ENCODE data around the gene ZNF580. TPM values are rescaled to one million over a fixed set of nuclear protein-coding genes. Genes with fewer than 3 reads are reported as not detected.

The ZNF580 gene
- total RNA-seq, 2 donors from 2014 or later, result 35.7 to 39.5 TPM

GRCh38 chr19:55681131-55682092, 40.6 kb downstream of the ZNF580 start:
- Mint-ChIP-seq H3K36me3 (peaks cover 11% of the 10 kb centered on the region), H3K9me3 (no peaks in the 10 kb centered on the region), H3K27me3 (no peaks in the 10 kb centered on the region), H3K4me1 (ENCODE audit: low read depth in 2 of 2) (peaks cover 33 to 38% of the 10 kb centered on the region in 2 donors), H3K27ac (no peak overlapping the region), H3K4me3 (no peak overlapping the region)
- no peak for ATAC-seq
- DNase-seq (ENCODE audit: low spot score), result no peak

GRCh38 chr19:55683449-55684261, 42.9 kb downstream of the ZNF580 start:
- no peaks in the 10 kb centered on the region for H3K9me3 Mint-ChIP-seq
- no peaks in the 10 kb centered on the region for H3K36me3 Mint-ChIP-seq
- peaks cover 16 to 22% of the 10 kb centered on the region in 2 donors for H3K4me1 Mint-ChIP-seq (ENCODE audit: low read depth in 2 of 2)
- DNase-seq (ENCODE audit: low spot score) (no peak), ATAC-seq (no peak)
- no peaks in the 10 kb centered on the region for H3K27me3 Mint-ChIP-seq
- no peak overlapping the region for H3K4me3 Mint-ChIP-seq
- H3K27ac Mint-ChIP-seq, result no peak overlapping the region

GRCh38 chr19:55684946-55685681, 44.3 kb downstream of the ZNF580 start:
- Mint-ChIP-seq H3K36me3 (no peaks in the 10 kb centered on the region), H3K27me3 (no peaks in the 10 kb centered on the region), H3K9me3 (no peaks in the 10 kb centered on the region), H3K4me1 (ENCODE audit: low read depth in 2 of 2) (peaks cover 5 to 10% of the 10 kb centered on the region in 2 donors), H3K4me3 (no peak overlapping the region), H3K27ac (no peak overlapping the region)
- no peak for DNase-seq (ENCODE audit: low spot score)
- ATAC-seq, result no peak

- ATAC-seq, result no peak
- no peaks in the 10 kb centered on the region for H3K9me3 Mint-ChIP-seq
- no peaks in the 10 kb centered on the region for H3K27me3 Mint-ChIP-seq
- no peak for DNase-seq (ENCODE audit: low spot score)
- H3K4me3 Mint-ChIP-seq, result no peak overlapping the region
- H3K36me3 Mint-ChIP-seq, result no peaks in the 10 kb centered on the region
- peaks cover 5 to 9% of the 10 kb centered on the region in 2 donors for H3K4me1 Mint-ChIP-seq (ENCODE audit: low read depth in 2 of 2)
- no peak overlapping the region for H3K27ac Mint-ChIP-seq
These were observed 45.0 kb downstream of the ZNF580 start for GRCh38 chr19:55685776-55686175.

GRCh38 chr19:55686311-55687050, 45.7 kb downstream of the ZNF580 start:
- H3K9me3 Mint-ChIP-seq, result no peaks in the 10 kb centered on the region
- H3K36me3 Mint-ChIP-seq, result no peaks in the 10 kb centered on the region
- no peak overlapping the region for H3K27ac Mint-ChIP-seq
- DNase-seq (ENCODE audit: low spot score) (no peak), ATAC-seq (peak in 1 of 2 donors; percentile 6)
- peaks cover 5 to 7% of the 10 kb centered on the region in 2 donors for H3K4me1 Mint-ChIP-seq (ENCODE audit: low read depth in 2 of 2)
- H3K4me3 Mint-ChIP-seq, result no peak overlapping the region
- H3K27me3 Mint-ChIP-seq, result no peaks in the 10 kb centered on the region

- no peak for DNase-seq (ENCODE audit: low spot score)
These were observed 46.7 kb downstream of the ZNF580 start for GRCh38 chr19:55687281-55688201.

GRCh38 chr19:55688422-55689218, 47.8 kb downstream of the ZNF580 start:
- Mint-ChIP-seq H3K4me3 (no peak overlapping the region), H3K4me1 (ENCODE audit: low read depth in 2 of 2) (peaks cover 3 to 7% of the 10 kb centered on the region in 2 donors), H3K9me3 (no peaks in the 10 kb centered on the region), H3K27ac (no peak overlapping the region), H3K36me3 (no peaks in the 10 kb centered on the region), H3K27me3 (no peaks in the 10 kb centered on the region)
- DNase-seq (ENCODE audit: low spot score) (peak; percentile 51), ATAC-seq (peak in 1 of 2 donors; percentile 8)

More at GRCh38 chr19:55687281-55688201, 46.7 kb downstream of the ZNF580 start:
- H3K4me1 Mint-ChIP-seq (ENCODE audit: low read depth in 2 of 2), result peaks cover 5 to 7% of the 10 kb centered on the region in 2 donors
- no peak overlapping the region for H3K4me3 Mint-ChIP-seq
- ATAC-seq, result no peak
- H3K27me3 Mint-ChIP-seq, result no peaks in the 10 kb centered on the region
- no peak overlapping the region for H3K27ac Mint-ChIP-seq
- H3K9me3 Mint-ChIP-seq, result no peaks in the 10 kb centered on the region
- H3K36me3 Mint-ChIP-seq, result no peaks in the 10 kb centered on the region

- ATAC-seq (no peak), DNase-seq (ENCODE audit: low spot score) (peak; percentile 58)
- H3K9me3 Mint-ChIP-seq, result no peaks in the 10 kb centered on the region
- H3K27me3 Mint-ChIP-seq, result no peaks in the 10 kb centered on the region
- H3K36me3 Mint-ChIP-seq, result no peaks in the 10 kb centered on the region
- no peak overlapping the region for H3K4me3 Mint-ChIP-seq
- H3K4me1 Mint-ChIP-seq (ENCODE audit: low read depth in 2 of 2), result peaks cover 0 to 7% of the 10 kb centered on the region in 2 donors
- H3K27ac Mint-ChIP-seq, result no peak overlapping the region
These were observed 48.8 kb downstream of the ZNF580 start for GRCh38 chr19:55689411-55690108.

GRCh38 chr19:55690109-55690768, 49.4 kb downstream of the ZNF580 start:
- H3K9me3 Mint-ChIP-seq, result no peaks in the 10 kb centered on the region
- no peak for ATAC-seq
- H3K27ac Mint-ChIP-seq, result no peak overlapping the region
- no peak overlapping the region for H3K4me3 Mint-ChIP-seq
- H3K4me1 Mint-ChIP-seq (ENCODE audit: low read depth in 2 of 2), result peaks cover 0 to 7% of the 10 kb centered on the region in 2 donors
- H3K27me3 Mint-ChIP-seq, result no peaks in the 10 kb centered on the region
- H3K36me3 Mint-ChIP-seq, result no peaks in the 10 kb centered on the region
- peak; percentile 42 for DNase-seq (ENCODE audit: low spot score)

- no peaks in the 10 kb centered on the region for H3K27me3 Mint-ChIP-seq
- H3K4me3 Mint-ChIP-seq, result no peak overlapping the region
- H3K4me1 Mint-ChIP-seq (ENCODE audit: low read depth in 2 of 2), result peaks cover 0 to 4% of the 10 kb centered on the region in 2 donors
- H3K36me3 Mint-ChIP-seq, result no peaks in the 10 kb centered on the region
- no peak overlapping the region for H3K27ac Mint-ChIP-seq
- DNase-seq (ENCODE audit: low spot score), result peak; percentile 53
- H3K9me3 Mint-ChIP-seq, result no peaks in the 10 kb centered on the region
- no peak for ATAC-seq
These were observed 50.2 kb downstream of the ZNF580 start for GRCh38 chr19:55690769-55691545.

All from natural killer cell treated with Interleukin-12 subunit alpha and Interleukin-12 subunit beta and Interleukin-15 and Interleukin-18, amount 100 ng/mL, for 72 hours (primary cell).